C4-2B (cell line): Measurements from ENCODE around the gene DKK3.

Source experiments
- CTCF ChIP-seq: fragments of 450-650 bp; conservative IDR thresholded peaks from 2 replicates; pipeline ENCODE4 v1.5.1; 2017; ENCODE audit warnings: mild to moderate bottlenecking
- ZFX ChIP-seq: fragments of 450-650 bp; IDR thresholded peaks from 2 replicates; pipeline ENCODE4 v1.6.1; 2017

GRCh38 chr11:12043959-12044791 lies 35.7 kb upstream of the DKK3 start:
- TF ChIP-seq CTCF (peak; percentile 95), ZFX (no peak)
